Lung (tissue), 12 donors: Measurements from ENCODE around the gene PKP1. TPM values are rescaled to one million over a fixed set of nuclear protein-coding genes. Genes with fewer than 3 reads are reported as not detected.

Experiments
- ATAC-seq: fragments of 200-7000 bp; cut with Tn5 transposase; one replicate; pipeline ENCODE4 v1.9.1; 2020; ENCODE audit warnings: moderate number of reproducible peaks; ENCODE audit not compliant: insufficient read depth, low FRiP score
- DNase-seq, 3 donors: peaks; one replicate each; pipeline ENCODE4 v3.0.0-alpha.2; 2013 to 2017
- H3K27ac ChIP-seq, 2 donors: one replicate each; pipeline ENCODE4 v1.5.1; 2013; ENCODE audit warnings: mild to moderate bottlenecking in 2 of 2, moderate library complexity in 2 of 2, control low read depth in 1 of 2, inconsistent platforms in 1 of 2, low read depth in 1 of 2, low read length in 1 of 2
- H3K27me3 ChIP-seq, 3 donors: one replicate each; pipeline ENCODE4 v1.5.1; 2013; ENCODE audit warnings: low read length in 2 of 3; ENCODE audit not compliant: control insufficient read depth in 3 of 3, insufficient read depth in 3 of 3
- H3K36me3 ChIP-seq, 4 donors: one replicate each; pipeline ENCODE4 v1.5.1; 2013; ENCODE audit warnings: low read length in 4 of 4, mild to moderate bottlenecking in 1 of 4, moderate library complexity in 1 of 4; ENCODE audit not compliant: control insufficient read depth in 4 of 4, insufficient read depth in 4 of 4
- H3K4me1 ChIP-seq, 5 donors: one replicate each; pipeline ENCODE4 v1.5.1; 2013; ENCODE audit warnings: low read length in 5 of 5, mild to moderate bottlenecking in 2 of 5, moderate library complexity in 1 of 5; ENCODE audit not compliant: control insufficient read depth in 5 of 5, insufficient read depth in 5 of 5
- H3K4me3 ChIP-seq: one replicate; pipeline ENCODE4 v1.5.1; 2013; ENCODE audit warnings: mild to moderate bottlenecking, control low read depth, moderate library complexity
- H3K9ac ChIP-seq, 2 donors: one replicate each; pipeline ENCODE4 v1.5.1; 2013; ENCODE audit warnings: low read length in 2 of 2, control low read depth in 1 of 2; ENCODE audit not compliant: insufficient read depth in 1 of 2
- H3K9me3 ChIP-seq, 4 donors: one replicate each; pipeline ENCODE4 v1.5.1; 2013; ENCODE audit warnings: low read length in 3 of 4, mild to moderate bottlenecking in 1 of 4, moderate library complexity in 1 of 4; ENCODE audit not compliant: control insufficient read depth in 4 of 4, insufficient read depth in 3 of 4
- WGBS, 2 donors: extraction: QIAGEN DNeasy Blood & Tissue Kit; methylation state at CpG; one replicate each; pipeline ENCODE4 v1.1.7; 2013; 5-methylcytosine and 5-hydroxymethylcytosine counted together
- polyA plus RNA-seq, 2 donors: library from polyadenylated mRNA; stranded (reverse); fragments of 200-250 nt; gene quantifications; one replicate each; pipeline ENCODE4 v1.2.1, GENCODE V29; 2013
- total RNA-seq, 2 donors: library from RNA; depleted of rRNA in 1 of 2; stranded (reverse); fragments of >200 nt in 1 of 2; gene quantifications; one replicate each; pipeline ENCODE4 v1.2.1, GENCODE V29; 2014 to 2021
- TF ChIP-seq, protein P1 (sequence below): IDR thresholded peaks from 2 replicates; pipeline ENCODE4 v1.5.1; 2012; ENCODE audit warnings: mild to moderate bottlenecking; ENCODE audit errors: control extremely low read depth, extremely low read depth
- donor health status: control.
- donor health status: control.
- donor health status: Bipolar disorder and iron deficiency.
- donor health status: healthy.
- donor health status: DM: yes; HTN: yes; CAD: no.

PKP1 gene
- total and polyA plus RNA-seq, 4 donors: 0.88 to 14.2 (median 3.1) TPM

DNA sequence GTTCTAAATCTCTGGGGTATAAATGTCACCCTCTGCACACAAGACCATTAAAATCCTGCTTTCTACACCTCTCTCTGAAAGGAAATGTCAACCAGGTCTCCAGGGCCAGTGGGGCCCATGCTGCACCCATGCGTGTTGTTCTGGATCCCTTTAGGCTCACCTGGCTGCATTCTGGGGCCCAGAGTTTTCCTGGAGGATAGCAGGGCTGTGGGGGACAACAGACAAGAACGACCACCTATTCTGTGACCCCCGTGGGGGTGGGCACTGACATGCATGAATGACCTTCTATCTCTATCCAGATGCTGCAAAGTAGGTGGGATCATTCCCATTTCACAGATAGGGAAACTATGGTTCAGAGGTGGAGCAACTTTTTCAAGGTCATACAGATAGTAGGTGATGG, 52.6 kb downstream of the PKP1 start:
- H3K27me3 ChIP-seq: no peaks in the 10 kb centered on the region
- H3K4me3 ChIP-seq: no peak overlapping the region
- H3K9ac ChIP-seq: no peak overlapping the region
- H3K9me3 ChIP-seq: no peaks in the 10 kb centered on the region
- 84 to 88% methylated on average over 3 of the region's 3 CpGs for WGBS, 2 donors
- ATAC-seq (no peak), DNase-seq (no peak)
- H3K27ac ChIP-seq: no peak overlapping the region
- TF ChIP-seq, protein P1, sequence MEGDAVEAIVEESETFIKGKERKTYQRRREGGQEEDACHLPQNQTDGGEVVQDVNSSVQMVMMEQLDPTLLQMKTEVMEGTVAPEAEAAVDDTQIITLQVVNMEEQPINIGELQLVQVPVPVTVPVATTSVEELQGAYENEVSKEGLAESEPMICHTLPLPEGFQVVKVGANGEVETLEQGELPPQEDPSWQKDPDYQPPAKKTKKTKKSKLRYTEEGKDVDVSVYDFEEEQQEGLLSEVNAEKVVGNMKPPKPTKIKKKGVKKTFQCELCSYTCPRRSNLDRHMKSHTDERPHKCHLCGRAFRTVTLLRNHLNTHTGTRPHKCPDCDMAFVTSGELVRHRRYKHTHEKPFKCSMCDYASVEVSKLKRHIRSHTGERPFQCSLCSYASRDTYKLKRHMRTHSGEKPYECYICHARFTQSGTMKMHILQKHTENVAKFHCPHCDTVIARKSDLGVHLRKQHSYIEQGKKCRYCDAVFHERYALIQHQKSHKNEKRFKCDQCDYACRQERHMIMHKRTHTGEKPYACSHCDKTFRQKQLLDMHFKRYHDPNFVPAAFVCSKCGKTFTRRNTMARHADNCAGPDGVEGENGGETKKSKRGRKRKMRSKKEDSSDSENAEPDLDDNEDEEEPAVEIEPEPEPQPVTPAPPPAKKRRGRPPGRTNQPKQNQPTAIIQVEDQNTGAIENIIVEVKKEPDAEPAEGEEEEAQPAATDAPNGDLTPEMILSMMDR: no peak
- peaks cover 0 to 5% (median 0%) of the 10 kb centered on the region in 5 donors for H3K4me1 ChIP-seq
- no peaks in the 10 kb centered on the region for H3K36me3 ChIP-seq

DNA sequence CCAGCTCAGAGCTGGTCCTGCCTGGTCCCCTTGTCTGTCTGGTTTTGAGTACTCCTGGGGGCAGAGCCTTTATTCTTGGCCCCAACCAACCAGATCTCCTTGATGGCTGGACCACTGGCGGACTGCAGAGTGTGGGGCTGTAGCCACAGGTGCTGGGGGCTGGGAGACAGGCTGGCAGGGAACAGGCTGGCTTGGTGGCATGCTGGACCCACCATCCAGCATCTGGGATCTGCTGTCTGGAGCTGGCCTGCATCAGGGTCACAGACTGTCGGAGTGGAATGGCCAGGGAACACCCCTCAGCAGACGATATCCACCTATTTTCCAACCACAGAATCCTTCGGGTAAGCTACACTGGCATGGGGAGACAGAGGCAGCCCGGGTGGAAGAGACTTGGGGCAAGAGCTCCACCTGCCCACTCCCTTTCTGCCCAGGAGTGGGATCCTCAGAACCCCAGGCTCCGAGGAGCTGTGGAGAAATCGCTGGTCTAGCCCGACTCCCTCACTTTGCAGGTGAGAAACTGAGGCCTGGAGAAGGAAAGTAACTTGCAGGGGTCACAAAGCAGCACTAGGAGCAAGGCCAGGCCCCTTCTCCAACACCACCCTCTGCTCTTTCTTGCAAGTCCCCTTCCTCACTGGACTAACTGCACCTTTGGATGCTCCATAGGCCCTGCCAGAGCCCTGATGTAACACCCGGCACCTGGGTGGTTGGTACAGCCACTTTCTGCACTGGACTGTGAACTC, 53.6 kb downstream of the PKP1 start:
- Histone ChIP-seq H3K27me3 (no peaks in the 10 kb centered on the region), H3K27ac (no peak overlapping the region), H3K9me3 (no peaks in the 10 kb centered on the region), H3K9ac (no peak overlapping the region), H3K4me1 (no peaks in the 10 kb centered on the region), H3K4me3 (no peak overlapping the region), H3K36me3 (no peaks in the 10 kb centered on the region)
- ATAC-seq (no peak), DNase-seq (no peak)
- TF ChIP-seq, protein P1: no peak
- WGBS, 2 donors: 95% methylated on average over 8 to 9 of the region's 9 CpGs

DNA sequence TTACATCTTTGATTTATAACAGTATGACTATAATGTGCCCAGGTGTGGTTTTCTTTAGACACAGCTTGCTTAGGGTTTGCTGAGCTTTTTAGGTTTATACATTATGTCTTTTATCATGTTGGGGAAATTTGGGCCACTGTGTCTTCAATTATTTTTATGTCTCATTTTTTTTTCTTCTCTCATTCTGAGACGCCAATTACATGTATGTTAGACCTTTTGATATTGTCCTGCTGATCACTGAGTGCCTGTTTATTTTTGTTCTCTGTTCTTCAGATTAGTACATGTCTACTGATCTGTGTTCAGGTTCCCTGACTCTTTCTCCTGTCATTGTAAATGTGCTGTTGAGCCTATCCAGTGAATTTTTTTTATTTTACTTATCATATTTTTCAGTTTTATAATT, 58.1 kb downstream of the PKP1 start:
- ATAC-seq (no peak), DNase-seq (no peak)
- Histone ChIP-seq H3K36me3 (no peaks in the 10 kb centered on the region), H3K27ac (no peak overlapping the region), H3K9ac (no peak overlapping the region), H3K9me3 (no peaks in the 10 kb centered on the region), H3K4me1 (no peaks in the 10 kb centered on the region), H3K27me3 (no peaks in the 10 kb centered on the region), H3K4me3 (no peak overlapping the region)
- TF ChIP-seq, protein P1: no peak
- 91% methylated on average over 1 of the region's 1 CpG for WGBS, 2 donors
